GM12801 (cell line): ENCODE measurements around the gene RASA1.

ENCODE experiments used
- TF ChIP-seq, protein P1 (sequence below): IDR thresholded peaks from one replicate; pipeline ENCODE4 v1.5.1; 2011; ENCODE audit warnings: control low read depth; ENCODE audit not compliant: insufficient read length; ENCODE audit errors: extremely low read depth

Gene RASA1

DNA sequence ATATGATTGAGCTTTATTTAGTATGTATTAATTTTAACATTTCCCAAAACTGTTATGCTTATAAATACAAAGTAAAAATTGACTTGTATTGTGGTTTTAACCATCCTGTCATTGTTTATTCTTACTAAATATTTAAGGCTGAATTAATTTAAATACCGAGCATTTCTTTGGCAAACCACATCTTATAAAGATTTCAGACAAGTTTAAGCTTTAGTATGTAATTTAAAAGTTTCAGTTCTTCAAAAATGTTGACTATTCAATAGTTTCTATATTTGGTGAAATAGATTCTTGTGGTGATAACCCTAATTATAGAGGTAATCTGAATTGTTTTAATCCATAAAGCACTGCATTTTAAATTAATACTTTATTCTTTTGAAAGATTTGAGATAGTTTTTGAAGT lies 79.6 kb downstream of the RASA1 start:
- TF ChIP-seq, protein P1, sequence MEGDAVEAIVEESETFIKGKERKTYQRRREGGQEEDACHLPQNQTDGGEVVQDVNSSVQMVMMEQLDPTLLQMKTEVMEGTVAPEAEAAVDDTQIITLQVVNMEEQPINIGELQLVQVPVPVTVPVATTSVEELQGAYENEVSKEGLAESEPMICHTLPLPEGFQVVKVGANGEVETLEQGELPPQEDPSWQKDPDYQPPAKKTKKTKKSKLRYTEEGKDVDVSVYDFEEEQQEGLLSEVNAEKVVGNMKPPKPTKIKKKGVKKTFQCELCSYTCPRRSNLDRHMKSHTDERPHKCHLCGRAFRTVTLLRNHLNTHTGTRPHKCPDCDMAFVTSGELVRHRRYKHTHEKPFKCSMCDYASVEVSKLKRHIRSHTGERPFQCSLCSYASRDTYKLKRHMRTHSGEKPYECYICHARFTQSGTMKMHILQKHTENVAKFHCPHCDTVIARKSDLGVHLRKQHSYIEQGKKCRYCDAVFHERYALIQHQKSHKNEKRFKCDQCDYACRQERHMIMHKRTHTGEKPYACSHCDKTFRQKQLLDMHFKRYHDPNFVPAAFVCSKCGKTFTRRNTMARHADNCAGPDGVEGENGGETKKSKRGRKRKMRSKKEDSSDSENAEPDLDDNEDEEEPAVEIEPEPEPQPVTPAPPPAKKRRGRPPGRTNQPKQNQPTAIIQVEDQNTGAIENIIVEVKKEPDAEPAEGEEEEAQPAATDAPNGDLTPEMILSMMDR = no peak

DNA sequence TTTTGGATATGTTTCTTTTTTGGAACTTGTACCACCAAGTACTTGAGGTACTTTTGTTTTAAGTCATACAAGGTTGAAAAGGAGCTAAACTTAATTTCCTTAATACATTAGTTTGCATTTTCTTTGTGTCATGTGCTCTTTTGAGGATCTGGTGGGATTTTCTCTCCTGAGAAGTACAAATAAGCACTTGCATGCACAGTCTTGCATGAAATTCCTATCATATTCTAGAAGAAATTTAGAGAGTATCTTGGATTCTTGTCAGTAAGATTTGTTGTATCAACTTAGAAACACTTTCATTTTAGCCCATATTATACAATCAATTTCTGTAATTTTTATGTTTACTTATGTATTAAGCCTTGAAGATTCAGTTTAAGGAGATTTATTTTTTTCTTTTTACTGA lies 80.2 kb downstream of the RASA1 start:
- TF ChIP-seq, protein P1 = no peak

DNA sequence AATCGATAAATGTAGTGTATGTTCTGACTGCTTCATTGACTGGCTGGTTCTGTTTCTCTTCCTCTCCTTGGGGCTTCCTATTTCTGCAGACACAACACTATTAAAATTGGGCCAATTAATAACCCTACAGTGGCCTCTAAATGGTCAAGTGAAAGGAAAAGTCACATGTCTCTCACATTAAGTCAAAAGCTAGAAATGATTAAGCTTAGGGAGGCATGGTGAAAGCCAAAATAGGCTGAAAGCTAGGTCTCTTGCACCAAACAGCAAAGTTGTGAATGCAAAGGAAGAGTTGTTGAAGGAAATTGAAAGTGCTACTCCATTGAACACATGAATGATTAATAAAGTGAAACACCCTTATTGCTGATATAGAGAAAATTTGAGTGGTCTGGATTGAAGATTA lies 86.8 kb downstream of the RASA1 start:
- TF ChIP-seq, protein P1 = no peak

DNA sequence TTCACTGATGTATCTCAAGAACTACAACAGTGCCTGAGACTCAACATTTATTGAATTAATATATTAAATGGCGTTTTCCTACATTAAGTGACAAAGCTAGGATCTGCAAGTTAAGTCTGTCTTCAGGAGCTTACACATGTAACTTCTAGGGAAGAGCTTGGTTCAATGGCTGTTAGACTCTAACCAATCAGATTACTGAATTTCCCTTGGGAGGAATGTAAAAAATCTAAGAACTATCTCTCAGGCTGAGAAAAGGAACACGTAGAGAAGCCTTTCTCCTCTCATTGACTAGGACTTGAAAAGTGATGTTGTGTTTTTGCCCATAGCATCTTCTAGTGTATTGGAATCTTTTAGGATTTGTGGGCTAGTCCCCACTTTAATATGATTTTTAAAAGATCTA lies 91.4 kb downstream of the RASA1 start:
- TF ChIP-seq, protein P1 = no peak

DNA sequence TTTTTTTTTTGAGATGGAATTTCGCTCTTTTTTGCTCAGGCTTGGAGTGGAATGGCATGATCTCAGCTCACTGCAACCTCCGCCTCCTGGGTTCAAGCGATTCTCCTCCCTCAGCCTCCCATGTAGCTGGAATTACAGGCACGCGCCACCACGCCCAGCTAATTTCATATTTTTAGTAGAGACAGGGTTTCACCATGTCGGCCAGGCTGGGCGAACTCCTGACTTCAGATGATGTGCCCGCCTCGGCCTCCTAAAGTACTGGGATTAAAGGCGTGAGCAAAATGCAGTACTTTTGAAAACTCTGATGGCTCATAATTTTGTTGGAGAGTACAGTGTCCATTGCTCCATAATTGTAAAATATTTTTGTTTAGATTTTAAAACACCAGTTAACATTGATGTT lies 92.4 kb downstream of the RASA1 start:
- TF ChIP-seq, protein P1 = no peak

DNA sequence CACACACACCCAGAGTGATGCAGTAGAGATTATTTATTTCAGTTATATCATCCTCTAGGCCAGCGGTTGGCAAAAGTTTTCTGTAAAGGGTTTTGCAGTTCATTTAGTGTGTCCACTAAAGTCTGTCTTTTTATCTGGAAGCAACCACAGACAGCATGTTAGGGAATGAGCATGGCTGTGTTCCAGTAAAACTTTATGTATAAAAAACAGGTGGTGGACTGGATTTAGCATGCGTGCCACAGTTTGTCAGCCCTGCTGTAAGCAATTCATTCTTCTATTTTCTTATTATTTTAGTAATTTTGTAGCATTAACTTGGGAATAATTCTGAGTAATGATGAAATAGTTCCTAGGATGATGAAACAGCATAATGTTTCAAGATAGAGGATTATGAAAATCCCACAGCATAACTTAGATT lies 93.4 kb downstream of the RASA1 start:
- TF ChIP-seq, protein P1 = no peak

DNA sequence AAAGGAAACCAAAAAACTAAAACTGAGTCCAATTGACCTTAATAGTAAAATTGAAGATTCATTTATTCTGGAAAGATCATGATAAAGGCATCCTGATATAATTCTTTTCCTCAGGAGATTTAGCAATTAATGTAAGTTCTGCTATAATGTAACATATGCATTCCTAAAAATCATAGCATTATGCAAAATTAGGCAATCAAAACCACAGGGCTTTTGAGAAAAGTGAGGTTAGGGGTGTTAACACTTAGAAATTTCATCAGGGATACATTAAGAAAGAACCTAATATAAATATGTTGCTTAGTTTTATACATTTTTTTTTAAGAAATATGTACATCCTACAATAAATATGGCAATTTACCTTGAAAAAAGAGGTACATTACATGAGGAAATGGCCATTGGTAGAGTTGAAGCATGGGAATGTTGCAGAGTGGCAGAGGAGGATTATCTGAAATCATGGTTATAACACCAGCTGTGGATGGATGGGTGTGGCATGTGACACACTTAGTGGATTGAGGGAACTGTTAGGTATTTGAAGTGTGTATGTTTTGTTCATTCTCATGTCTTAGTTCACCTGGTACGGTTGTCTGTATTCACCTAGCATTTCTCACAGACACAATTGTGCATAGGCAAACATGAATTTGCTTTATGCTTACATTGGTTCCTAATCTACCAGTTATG lies 94.0 kb downstream of the RASA1 start:
- TF ChIP-seq, protein P1 = no peak
